Testis (tissue), 3 donors: ENCODE data around the gene GSG1L. TPM values are rescaled to one million over a fixed set of nuclear protein-coding genes. Genes with fewer than 3 reads are reported as not detected.

Source experiments
- DNase-seq: peaks from one replicate; pipeline ENCODE4 v3.0.0-alpha.2; 2019
- H3K27ac ChIP-seq, 2 donors: fragments of 200-600 bp; sonication (generic); one replicate each; pipeline ENCODE4 v1.5.1; 2019
- H3K27me3 ChIP-seq: fragments of 200-600 bp; sonication (generic); one replicate; pipeline ENCODE4 v1.5.1; 2019
- H3K36me3 ChIP-seq: fragments of 200-600 bp; sonication (generic); one replicate; pipeline ENCODE4 v1.5.1; 2017; ENCODE audit warnings: low read depth; ENCODE audit errors: missing control alignments
- H3K4me1 ChIP-seq: fragments of 200-600 bp; sonication (generic); one replicate; pipeline ENCODE4 v1.5.1; 2019
- H3K4me3 ChIP-seq, 2 donors: fragments of 200-600 bp; sonication (generic); one replicate each; pipeline ENCODE4 v1.5.1; 2017 to 2019
- H3K9me3 ChIP-seq: fragments of 200-600 bp; sonication (generic); one replicate; pipeline ENCODE4 v1.5.1; 2017
- CTCF ChIP-seq, 3 experiments: fragments of 450-650 bp in 2 of 3; fragments of 200-600 bp in 1 of 3; sonication (generic) in 1 of 3; IDR thresholded peaks; one replicate each; pipeline ENCODE4 v1.5.1; 2016 to 2019; ENCODE audit warnings: antibody characterized with exemption in 3 of 3, mild to moderate bottlenecking in 2 of 3, moderate library complexity in 1 of 3
- POLR2A ChIP-seq: fragments of 450-650 bp; IDR thresholded peaks from one replicate; pipeline ENCODE4 v1.6.1; 2017; ENCODE audit warnings: antibody characterized with exemption, mild to moderate bottlenecking, moderate library complexity
- WGBS, 2 donors: methylation state at CpG; one replicate each; pipeline ENCODE4 v1.1.5; 2018; 5-methylcytosine and 5-hydroxymethylcytosine counted together
- intact Hi-C: fragments of 100-400 bp; cut with DNase I; formaldehyde crosslinking; loops from one replicate; pipeline ENCODE4 v1.15.1; 2023; ENCODE audit warnings: low total_unique reads
- polyA plus RNA-seq: library from polyadenylated mRNA; stranded (reverse); fragments of 350-450 nt; fragmentation: Illumina TruSeq; extraction: RNeasy Lipid Tissue Mini Kit (QIAGEN cat#74804); gene quantifications from one replicate; pipeline ENCODE4 v1.2.3, GENCODE V29; 2014; ENCODE audit warnings: low read depth, low replicate concordance; ENCODE audit not compliant: insufficient read depth
- total RNA-seq, 2 donors: library from RNA; depleted of rRNA; stranded (reverse); fragments of >200 nt; gene quantifications; one replicate each; pipeline ENCODE4 v1.2.3, GENCODE V29; 2016

Gene GSG1L
- total and polyA plus RNA-seq, 3 donors from 2014 or later, result 1.1 to 2.8 (median 1.9) TPM

- Histone ChIP-seq H3K27me3 (no peaks in the 10 kb centered on the region), H3K27ac (no peak overlapping the region), H3K4me1 (no peaks in the 10 kb centered on the region), H3K9me3 (no peaks in the 10 kb centered on the region), H3K36me3 (no peaks in the 10 kb centered on the region), H3K4me3 (no peak overlapping the region)
- intact Hi-C loops, result no loop called here
- TF ChIP-seq POLR2A, result no peak
- TF ChIP-seq CTCF (IDR thresholded peaks at IDR 0.05), result no peak
- 79 to 87% methylated on average over 3 of the region's 3 CpGs for WGBS, 2 donors
- DNase-seq, result no peak
Measured at GRCh38 chr16:28089205-28089991, 25.9 kb upstream of the GSG1L start.

GRCh38 chr16:28087675-28088300, 24.3 kb upstream of the GSG1L start:
- Histone ChIP-seq H3K36me3 (no peaks in the 10 kb centered on the region), H3K9me3 (no peaks in the 10 kb centered on the region), H3K4me3 (no peak overlapping the region), H3K27ac (no peak overlapping the region), H3K4me1 (no peaks in the 10 kb centered on the region), H3K27me3 (no peaks in the 10 kb centered on the region)
- TF ChIP-seq POLR2A, result no peak
- no peak for TF ChIP-seq CTCF (IDR thresholded peaks at IDR 0.05)
- WGBS, 2 donors, result 88 to 94% methylated on average over 5 to 7 of the region's 7 CpGs
- intact Hi-C loops, result no loop called here
- no peak for DNase-seq

- DNase-seq, result no peak
- TF ChIP-seq POLR2A (no peak), CTCF (IDR thresholded peaks at IDR 0.05) (no peak)
- no peak overlapping the region for H3K27ac ChIP-seq
- WGBS, 2 donors, result 81 to 92% methylated on average over 5 to 8 of the region's 8 CpGs
- no peaks in the 10 kb centered on the region for H3K36me3 ChIP-seq
- H3K9me3 ChIP-seq, result no peaks in the 10 kb centered on the region
- no peak overlapping the region for H3K4me3 ChIP-seq
- no peaks in the 10 kb centered on the region for H3K4me1 ChIP-seq
- H3K27me3 ChIP-seq, result no peaks in the 10 kb centered on the region
- intact Hi-C loops, result no loop called here
Measured at GRCh38 chr16:28087140-28087660, 23.7 kb upstream of the GSG1L start.

GRCh38 chr16:28086186-28087139, 22.9 kb upstream of the GSG1L start:
- no peak for DNase-seq
- TF ChIP-seq CTCF (IDR thresholded peaks at IDR 0.05), result no peak
- no peak for TF ChIP-seq POLR2A
- Histone ChIP-seq H3K27me3 (no peaks in the 10 kb centered on the region), H3K4me3 (no peak overlapping the region), H3K4me1 (no peaks in the 10 kb centered on the region), H3K9me3 (no peaks in the 10 kb centered on the region), H3K27ac (no peak overlapping the region), H3K36me3 (no peaks in the 10 kb centered on the region)
- 82 to 89% methylated on average over 15 to 21 of the region's 21 CpGs for WGBS, 2 donors
- intact Hi-C loops, result no loop called here
